ENCODE data around the gene ING1.

The ING1 gene, protein sequence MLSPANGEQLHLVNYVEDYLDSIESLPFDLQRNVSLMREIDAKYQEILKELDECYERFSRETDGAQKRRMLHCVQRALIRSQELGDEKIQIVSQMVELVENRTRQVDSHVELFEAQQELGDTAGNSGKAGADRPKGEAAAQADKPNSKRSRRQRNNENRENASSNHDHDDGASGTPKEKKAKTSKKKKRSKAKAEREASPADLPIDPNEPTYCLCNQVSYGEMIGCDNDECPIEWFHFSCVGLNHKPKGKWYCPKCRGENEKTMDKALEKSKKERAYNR

DNA sequence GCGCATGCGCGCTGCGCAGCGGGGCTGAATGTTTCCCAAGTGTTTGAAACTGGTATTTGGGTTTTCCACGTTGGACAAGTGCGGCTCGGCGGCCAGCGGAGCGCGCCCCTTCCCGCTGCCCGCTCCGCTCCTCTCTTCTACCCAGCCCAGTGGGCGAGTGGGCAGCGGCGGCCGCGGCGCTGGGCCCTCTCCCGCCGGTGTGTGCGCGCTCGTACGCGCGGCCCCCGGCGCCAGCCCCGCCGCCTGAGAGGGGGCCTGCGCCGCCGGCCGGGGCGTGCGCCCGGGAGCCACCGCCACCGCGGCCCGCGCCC is at the start of gene ING1:
Gene ING1, plus strand, starts transcription at position 59 of the 311 bp plus-strand sequence. CDS start 450 bp downstream, outside the sequence.
- TF ChIP-seq, protein P1, sequence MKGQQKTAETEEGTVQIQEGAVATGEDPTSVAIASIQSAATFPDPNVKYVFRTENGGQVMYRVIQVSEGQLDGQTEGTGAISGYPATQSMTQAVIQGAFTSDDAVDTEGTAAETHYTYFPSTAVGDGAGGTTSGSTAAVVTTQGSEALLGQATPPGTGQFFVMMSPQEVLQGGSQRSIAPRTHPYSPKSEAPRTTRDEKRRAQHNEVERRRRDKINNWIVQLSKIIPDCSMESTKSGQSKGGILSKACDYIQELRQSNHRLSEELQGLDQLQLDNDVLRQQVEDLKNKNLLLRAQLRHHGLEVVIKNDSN (IDR thresholded peaks at IDR 0.05), result no peak
- TF ChIP-seq TAF1 (IDR thresholded peaks at IDR 0.05; ENCODE audit: low read depth), result 0 out of 2 replicates have a peak, but pooled peaks have one; percentile 18
- no peak for TF ChIP-seq EGR1 (IDR thresholded peaks at IDR 0.05)
- TF ChIP-seq YY1 (IDR thresholded peaks at IDR 0.05; ENCODE audit: low read depth), result no peak
- TF ChIP-seq, protein P2, sequence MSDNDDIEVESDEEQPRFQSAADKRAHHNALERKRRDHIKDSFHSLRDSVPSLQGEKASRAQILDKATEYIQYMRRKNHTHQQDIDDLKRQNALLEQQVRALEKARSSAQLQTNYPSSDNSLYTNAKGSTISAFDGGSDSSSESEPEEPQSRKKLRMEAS (IDR thresholded peaks at IDR 0.05), result no peak

DNA sequence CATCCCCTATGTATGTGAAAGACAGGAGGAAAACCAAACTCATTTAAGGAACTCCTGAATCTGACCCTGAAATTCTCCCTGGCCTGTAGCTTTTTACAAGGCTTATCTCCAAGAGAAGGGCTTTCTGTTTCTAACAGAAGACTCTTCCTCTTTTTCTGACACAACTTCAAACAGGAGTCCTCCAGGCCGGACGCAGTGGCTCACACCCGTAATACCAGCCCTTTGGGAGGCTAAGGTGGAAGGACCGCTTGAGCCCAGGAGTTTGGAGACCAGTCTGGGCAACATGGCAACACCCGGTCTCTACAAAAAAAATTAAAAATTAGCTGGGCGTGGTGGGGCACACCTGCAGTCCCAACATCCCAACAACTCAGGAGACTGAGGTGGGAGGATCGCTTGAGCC is 49.5 kb upstream of the ING1 start:
- TF ChIP-seq EP300 (IDR thresholded peaks at IDR 0.05; ENCODE audit: borderline replicate concordance) (no peak), RAD21 (IDR thresholded peaks at IDR 0.05; ENCODE audit: low read depth) (no peak), EGR1 (IDR thresholded peaks at IDR 0.05) (no peak), CREB1 (IDR thresholded peaks at IDR 0.05; ENCODE audit: low read depth) (no peak), CEBPB (IDR thresholded peaks at IDR 0.05) (no peak)
- TF ChIP-seq, protein P3, sequence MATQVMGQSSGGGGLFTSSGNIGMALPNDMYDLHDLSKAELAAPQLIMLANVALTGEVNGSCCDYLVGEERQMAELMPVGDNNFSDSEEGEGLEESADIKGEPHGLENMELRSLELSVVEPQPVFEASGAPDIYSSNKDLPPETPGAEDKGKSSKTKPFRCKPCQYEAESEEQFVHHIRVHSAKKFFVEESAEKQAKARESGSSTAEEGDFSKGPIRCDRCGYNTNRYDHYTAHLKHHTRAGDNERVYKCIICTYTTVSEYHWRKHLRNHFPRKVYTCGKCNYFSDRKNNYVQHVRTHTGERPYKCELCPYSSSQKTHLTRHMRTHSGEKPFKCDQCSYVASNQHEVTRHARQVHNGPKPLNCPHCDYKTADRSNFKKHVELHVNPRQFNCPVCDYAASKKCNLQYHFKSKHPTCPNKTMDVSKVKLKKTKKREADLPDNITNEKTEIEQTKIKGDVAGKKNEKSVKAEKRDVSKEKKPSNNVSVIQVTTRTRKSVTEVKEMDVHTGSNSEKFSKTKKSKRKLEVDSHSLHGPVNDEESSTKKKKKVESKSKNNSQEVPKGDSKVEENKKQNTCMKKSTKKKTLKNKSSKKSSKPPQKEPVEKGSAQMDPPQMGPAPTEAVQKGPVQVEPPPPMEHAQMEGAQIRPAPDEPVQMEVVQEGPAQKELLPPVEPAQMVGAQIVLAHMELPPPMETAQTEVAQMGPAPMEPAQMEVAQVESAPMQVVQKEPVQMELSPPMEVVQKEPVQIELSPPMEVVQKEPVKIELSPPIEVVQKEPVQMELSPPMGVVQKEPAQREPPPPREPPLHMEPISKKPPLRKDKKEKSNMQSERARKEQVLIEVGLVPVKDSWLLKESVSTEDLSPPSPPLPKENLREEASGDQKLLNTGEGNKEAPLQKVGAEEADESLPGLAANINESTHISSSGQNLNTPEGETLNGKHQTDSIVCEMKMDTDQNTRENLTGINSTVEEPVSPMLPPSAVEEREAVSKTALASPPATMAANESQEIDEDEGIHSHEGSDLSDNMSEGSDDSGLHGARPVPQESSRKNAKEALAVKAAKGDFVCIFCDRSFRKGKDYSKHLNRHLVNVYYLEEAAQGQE (IDR thresholded peaks at IDR 0.05; ENCODE audit: low read depth), result no peak
- TF ChIP-seq, protein P1 (IDR thresholded peaks at IDR 0.05), result no peak

DNA sequence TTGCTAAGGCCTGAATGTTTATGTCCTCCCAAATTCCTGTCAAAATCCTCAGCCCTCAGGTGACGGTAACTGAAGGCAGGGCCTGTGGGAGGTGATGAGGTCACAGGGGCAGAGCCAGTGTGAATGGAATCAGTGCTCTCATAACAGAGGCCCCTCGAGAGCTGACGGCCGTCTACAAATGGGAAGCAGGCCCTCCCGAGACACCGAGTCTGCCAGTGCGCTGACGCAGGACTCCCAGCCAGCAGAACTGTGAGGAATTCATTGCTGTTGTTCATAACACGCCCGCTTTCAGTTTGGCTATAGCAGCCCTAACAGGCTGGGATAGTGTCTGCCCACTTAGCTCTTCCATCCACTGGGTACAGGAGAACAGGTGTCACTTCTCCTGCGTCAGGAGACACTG is 48.8 kb upstream of the ING1 start:
- no peak for TF ChIP-seq EP300 (IDR thresholded peaks at IDR 0.05; ENCODE audit: borderline replicate concordance)
- TF ChIP-seq EGR1 (IDR thresholded peaks at IDR 0.05), result no peak
- TF ChIP-seq, protein P3 (IDR thresholded peaks at IDR 0.05; ENCODE audit: low read depth), result no peak
- TF ChIP-seq NFIC (IDR thresholded peaks at IDR 0.05), result no peak
- no peak for TF ChIP-seq TCF12 (IDR thresholded peaks at IDR 0.05; ENCODE audit: low read depth)
- no peak for TF ChIP-seq TEAD4 (IDR thresholded peaks at IDR 0.05)
- TF ChIP-seq CEBPB (IDR thresholded peaks at IDR 0.05), result no peak

DNA sequence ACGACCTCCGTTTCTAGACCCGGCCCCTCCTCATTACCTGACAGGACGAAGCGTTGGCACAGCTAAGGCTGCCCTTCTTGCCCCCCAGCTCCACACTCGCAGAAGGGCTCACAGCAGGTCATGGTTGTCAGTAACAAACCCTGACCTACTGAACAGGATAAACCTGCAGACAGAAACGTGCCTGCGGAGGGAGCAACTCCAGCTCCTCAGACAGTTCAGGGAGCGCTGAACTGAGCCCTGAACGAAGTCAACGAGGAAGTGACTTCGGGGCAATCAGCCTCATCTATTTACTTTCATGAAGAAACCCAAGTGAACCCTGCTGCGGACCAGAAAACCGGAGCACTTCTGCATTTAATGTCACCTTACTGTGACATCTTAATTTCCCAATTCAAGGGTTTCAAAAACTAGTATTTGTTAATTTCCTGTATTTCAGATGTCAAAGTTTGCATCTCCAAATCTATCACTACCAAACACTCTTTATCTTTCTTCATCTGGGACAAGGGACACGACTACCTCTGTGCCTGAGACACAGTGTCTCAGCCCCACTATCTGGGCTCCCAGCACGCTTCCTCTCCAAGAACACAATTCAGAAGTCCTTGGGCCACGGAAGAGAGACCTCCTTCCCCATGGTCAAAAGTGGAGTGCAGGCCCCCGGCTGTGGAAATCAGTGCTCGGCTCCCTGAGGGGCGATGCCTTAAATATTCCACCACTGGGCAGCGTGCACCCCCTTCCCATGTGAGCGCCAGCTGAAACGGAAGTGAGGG is 47.8 kb upstream of the ING1 start:
- no peak for TF ChIP-seq YY1 (IDR thresholded peaks at IDR 0.05; ENCODE audit: low read depth)
- TF ChIP-seq RAD21 (IDR thresholded peaks at IDR 0.05; ENCODE audit: low read depth), result no peak
- TF ChIP-seq EGR1 (IDR thresholded peaks at IDR 0.05), result no peak
- TF ChIP-seq, protein P1 (IDR thresholded peaks at IDR 0.05), result no peak
- TF ChIP-seq ZBTB7A (IDR thresholded peaks at IDR 0.05; ENCODE audit: low read depth), result no peak

DNA sequence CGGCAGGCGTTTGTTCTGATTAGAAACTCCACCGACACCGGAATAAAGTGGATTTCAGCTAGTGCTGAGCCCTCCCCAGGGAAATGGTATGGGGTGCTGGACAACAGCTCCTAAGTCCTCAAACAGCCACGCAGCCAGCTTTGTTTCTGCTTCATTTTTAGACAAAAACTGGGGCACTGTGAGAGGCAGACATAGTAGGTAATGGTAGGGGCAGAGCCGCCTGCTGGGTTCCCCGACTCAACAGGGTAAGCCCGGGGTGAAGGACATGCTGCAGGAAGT is 47.3 kb upstream of the ING1 start:
- TF ChIP-seq CREB1 (IDR thresholded peaks at IDR 0.05; ENCODE audit: low read depth) (no peak), NFIC (IDR thresholded peaks at IDR 0.05) (no peak), RAD21 (IDR thresholded peaks at IDR 0.05; ENCODE audit: low read depth) (no peak), CEBPB (IDR thresholded peaks at IDR 0.05) (no peak), EGR1 (IDR thresholded peaks at IDR 0.05) (no peak), TEAD4 (IDR thresholded peaks at IDR 0.05) (no peak), ZBTB7A (IDR thresholded peaks at IDR 0.05; ENCODE audit: low read depth) (no peak)
- TF ChIP-seq, protein P2 (IDR thresholded peaks at IDR 0.05), result no peak

DNA sequence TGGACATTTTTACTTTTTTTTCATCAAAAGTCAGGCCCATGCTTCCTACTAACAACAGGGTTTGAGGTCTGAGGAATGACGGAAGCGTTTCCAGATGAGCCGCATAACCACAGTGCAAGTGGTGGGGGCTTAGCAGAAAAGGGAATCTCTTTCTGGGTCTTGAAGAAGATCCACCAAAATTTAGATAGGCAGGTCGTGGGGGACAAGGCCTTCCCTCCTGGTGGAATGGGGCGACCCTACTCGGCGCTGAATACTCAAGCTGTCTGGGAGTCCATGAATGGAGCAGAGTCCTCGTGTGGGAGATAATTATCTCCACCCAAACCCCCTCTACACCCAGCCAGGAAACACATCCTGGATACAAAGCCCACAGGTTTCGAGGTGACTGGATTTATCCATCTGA is 44.5 kb upstream of the ING1 start:
- TF ChIP-seq, protein P3 (IDR thresholded peaks at IDR 0.05; ENCODE audit: low read depth), result no peak
- TF ChIP-seq RAD21 (IDR thresholded peaks at IDR 0.05; ENCODE audit: low read depth) (no peak), CREB1 (IDR thresholded peaks at IDR 0.05; ENCODE audit: low read depth) (no peak), EP300 (IDR thresholded peaks at IDR 0.05; ENCODE audit: borderline replicate concordance) (no peak), EGR1 (IDR thresholded peaks at IDR 0.05) (no peak), FOXM1 (IDR thresholded peaks at IDR 0.05; ENCODE audit: borderline replicate concordance, low read depth) (no peak), NFIC (IDR thresholded peaks at IDR 0.05) (no peak), TCF12 (IDR thresholded peaks at IDR 0.05; ENCODE audit: low read depth) (no peak), YY1 (IDR thresholded peaks at IDR 0.05; ENCODE audit: low read depth) (no peak), ZBTB7A (IDR thresholded peaks at IDR 0.05; ENCODE audit: low read depth) (no peak)
- TF ChIP-seq, protein P1 (IDR thresholded peaks at IDR 0.05), result no peak

All from Ishikawa (cell line).